ENCODE data around the gene TRMT44.

The TRMT44 gene

GRCh38 chr4:8514391-8514790 is 73.8 kb downstream of the TRMT44 start:
- DNase-seq = no peak

DNA sequence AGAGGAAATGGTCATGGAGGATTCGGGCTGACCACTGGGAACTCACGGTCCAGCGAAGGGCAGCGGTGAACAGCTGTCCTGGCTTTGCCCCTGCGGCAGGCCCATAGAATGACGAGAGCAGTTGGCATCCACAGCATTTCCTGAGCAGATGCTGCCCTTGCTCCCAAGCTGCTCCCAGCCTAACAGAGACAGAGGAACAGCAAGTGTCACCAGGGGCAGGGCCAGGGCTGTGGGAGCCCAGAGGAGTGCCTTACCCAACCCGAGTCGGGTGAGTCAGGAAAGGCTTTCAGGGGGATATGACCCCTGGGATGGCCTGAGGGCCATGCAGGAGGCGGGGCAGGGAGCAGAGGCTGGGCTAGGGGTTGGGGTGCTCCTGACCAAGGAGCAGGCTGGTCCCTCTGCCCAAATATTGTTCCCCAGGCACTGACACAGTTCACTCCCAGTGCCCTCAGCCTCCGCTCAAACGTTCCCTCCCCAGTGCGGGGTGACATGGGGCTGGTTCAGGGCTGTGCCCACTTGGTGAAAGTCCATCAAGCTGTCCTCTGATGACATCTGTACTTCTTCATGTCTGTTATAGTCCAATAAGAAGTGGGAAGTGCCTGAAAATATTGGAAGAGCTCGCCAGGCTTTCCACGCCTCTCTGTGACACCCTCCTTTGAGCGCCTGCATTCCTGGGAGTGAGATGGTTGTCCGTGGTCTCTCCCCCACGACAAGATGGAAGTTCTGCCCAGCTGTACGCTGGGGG is 74.9 kb downstream of the TRMT44 start:
- no peak for DNase-seq

GRCh38 chr4:8516061-8516573 is 75.5 kb downstream of the TRMT44 start:
- no peak for DNase-seq

- DNase-seq = no peak
Measured at GRCh38 chr4:8516996-8517550, 76.5 kb downstream of the TRMT44 start.

DNA sequence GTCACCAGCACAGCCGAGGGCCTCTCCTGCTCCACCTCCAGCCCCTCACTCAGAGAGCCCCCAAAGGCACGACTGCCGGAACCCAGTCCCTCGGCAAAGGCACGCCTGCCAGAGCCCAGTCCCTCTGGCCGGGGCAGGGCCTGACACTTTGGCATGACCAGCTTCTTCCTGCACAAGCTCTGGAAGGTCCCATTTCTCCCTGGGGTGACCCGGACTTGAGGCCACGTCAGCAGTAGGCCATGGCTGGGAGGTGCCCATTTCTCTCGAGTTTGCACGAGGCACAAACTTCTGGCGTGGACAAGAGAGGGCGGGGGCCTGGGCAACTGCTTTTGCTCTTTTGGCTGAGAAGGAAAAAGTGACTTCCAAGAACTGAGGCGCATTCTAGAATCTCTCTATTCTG is 77.4 kb downstream of the TRMT44 start:
- DNase-seq = no peak

GRCh38 chr4:8522160-8523120 is 81.9 kb downstream of the TRMT44 start:
- DNase-seq = no peak

- no peak for DNase-seq
Measured at GRCh38 chr4:8523175-8523574, 82.6 kb downstream of the TRMT44 start.

DNA sequence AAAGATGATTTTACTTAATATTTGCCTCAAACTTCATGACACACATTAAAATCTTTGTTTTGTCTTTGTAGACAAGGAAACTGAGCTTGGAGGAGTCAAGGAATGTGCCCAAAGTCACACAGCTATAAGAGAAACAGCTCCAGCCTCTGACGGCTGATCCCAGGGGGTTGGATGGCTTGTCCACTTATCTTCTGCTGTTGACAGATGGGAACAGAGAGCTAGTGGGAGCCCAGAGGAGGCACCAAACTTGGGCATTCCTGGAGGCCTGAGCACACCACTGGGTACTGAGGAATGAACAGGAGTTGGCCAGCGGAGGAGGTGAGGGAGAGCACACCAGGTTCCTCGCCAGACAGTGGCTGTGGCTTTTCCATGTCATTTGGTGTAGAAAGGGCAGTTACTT is 83.2 kb downstream of the TRMT44 start:
- DNase-seq = no peak

DNA sequence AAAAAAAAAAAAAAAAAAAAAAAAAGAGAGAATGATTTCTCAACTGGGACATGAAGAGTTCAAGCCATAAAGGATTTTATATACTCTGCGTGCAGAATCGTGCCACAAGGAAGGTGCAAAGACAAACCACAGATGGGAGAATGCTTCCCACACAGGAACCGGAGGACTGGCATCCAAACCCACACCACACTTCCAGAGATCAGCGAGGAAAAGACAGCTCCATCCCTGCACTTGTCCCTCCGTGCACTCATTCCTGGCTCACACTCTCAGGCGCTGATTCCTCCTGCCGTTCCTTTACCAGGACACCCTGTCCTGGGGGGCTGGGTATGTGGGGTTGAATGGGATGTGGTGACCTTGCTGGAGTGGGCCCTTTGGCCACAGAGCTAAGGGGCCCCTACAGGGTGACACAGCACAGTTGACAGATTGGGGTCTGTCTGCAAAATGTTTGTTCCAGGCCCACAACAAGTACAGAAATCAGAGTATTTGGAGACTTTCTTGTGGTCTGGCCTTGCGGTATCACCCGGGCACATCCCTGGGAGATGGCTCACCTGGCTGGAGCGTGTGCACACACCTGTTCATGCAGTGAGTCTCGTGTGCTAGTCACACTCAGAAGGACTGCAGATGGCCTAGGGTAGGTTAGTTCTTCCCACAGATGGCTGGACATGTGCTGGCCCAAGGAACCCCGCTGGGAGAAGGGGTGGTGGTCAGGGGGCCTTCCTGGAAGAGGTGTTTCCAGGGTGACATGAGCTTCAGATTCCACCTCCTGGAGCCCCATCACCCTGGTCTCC is 84.2 kb downstream of the TRMT44 start:
- DNase-seq = no peak

- DNase-seq = no peak
Measured at GRCh38 chr4:8525383-8526120, 85.0 kb downstream of the TRMT44 start.
